ENCODE measurements around the gene PNP.

The PNP gene

DNA sequence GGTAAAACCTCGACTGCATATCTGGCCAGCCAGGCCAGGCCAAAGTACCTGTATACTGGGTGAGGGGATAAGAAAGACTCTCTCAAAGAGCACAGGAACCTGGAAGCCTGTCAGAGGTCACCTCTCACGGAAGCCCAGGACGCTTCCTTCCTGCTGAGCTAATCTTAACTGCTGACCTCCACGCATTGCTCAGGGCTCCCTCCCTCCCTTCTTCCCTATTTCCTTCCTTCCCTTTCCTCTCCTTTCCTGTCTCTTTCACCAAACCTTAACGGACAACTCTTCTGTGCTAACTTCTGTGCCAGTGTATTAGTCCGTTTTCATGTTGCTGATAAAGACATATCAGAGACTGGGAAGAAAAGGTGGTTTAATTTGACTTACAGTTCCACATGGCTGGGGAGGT lies 21.4 kb downstream of the PNP start:
- no peak overlapping the region for H3K4me3 ChIP-seq (replicated peaks; ENCODE audit: low read depth, low read length)
- TF ChIP-seq, protein P1, sequence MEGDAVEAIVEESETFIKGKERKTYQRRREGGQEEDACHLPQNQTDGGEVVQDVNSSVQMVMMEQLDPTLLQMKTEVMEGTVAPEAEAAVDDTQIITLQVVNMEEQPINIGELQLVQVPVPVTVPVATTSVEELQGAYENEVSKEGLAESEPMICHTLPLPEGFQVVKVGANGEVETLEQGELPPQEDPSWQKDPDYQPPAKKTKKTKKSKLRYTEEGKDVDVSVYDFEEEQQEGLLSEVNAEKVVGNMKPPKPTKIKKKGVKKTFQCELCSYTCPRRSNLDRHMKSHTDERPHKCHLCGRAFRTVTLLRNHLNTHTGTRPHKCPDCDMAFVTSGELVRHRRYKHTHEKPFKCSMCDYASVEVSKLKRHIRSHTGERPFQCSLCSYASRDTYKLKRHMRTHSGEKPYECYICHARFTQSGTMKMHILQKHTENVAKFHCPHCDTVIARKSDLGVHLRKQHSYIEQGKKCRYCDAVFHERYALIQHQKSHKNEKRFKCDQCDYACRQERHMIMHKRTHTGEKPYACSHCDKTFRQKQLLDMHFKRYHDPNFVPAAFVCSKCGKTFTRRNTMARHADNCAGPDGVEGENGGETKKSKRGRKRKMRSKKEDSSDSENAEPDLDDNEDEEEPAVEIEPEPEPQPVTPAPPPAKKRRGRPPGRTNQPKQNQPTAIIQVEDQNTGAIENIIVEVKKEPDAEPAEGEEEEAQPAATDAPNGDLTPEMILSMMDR (IDR thresholded peaks at IDR 0.05; ENCODE audit: low read length, missing control alignments) = no peak
- DNase-seq (ENCODE audit: low read depth) = no peak

DNA sequence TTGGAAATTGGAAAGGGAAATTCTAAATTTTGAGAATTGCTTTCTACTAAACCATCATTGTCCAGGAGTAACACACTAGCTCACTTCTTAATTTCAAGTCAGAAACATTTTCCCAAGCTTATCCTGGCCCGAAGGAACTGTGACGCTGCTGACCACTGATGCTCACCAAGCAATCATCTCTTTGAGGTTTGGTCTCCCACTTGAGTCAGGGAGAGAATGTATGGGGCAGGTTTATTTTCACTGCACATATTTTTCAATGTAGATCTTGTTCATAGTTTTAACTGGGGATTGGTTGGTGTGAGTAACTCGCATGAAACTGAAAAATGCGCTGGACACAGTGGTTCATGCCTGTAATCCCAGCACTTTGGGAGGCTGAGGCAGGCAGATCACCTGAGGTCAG lies 23.3 kb downstream of the PNP start:
- no peak overlapping the region for H3K4me3 ChIP-seq (replicated peaks; ENCODE audit: low read depth, low read length)
- TF ChIP-seq, protein P1 (IDR thresholded peaks at IDR 0.05; ENCODE audit: low read length, missing control alignments) = no peak
- no peak for DNase-seq (ENCODE audit: low read depth)

DNA sequence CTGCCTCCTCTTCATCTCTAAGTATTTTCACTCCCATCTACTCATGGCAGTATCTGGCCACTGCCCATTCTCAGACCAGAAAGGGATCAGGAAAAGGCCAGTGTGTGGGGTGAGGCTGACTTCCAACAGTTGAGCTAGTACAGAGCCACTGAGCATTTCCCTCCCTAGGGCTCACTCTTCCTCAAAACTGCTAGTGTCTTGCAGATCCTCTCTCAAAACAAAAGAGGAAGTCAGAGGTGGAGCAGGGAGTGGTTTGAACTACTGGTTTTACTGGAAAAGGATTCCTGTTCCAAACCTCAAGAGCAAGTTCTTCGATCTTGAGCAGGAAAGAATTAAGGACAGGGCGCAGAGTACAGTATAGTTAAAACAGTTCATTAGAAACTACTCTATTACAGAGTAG lies 24.4 kb downstream of the PNP start:
- H3K4me3 ChIP-seq (replicated peaks; ENCODE audit: low read depth, low read length) = no peak overlapping the region
- TF ChIP-seq, protein P1 (IDR thresholded peaks at IDR 0.05; ENCODE audit: low read length, missing control alignments) = no peak
- DNase-seq (ENCODE audit: low read depth) = no peak

DNA sequence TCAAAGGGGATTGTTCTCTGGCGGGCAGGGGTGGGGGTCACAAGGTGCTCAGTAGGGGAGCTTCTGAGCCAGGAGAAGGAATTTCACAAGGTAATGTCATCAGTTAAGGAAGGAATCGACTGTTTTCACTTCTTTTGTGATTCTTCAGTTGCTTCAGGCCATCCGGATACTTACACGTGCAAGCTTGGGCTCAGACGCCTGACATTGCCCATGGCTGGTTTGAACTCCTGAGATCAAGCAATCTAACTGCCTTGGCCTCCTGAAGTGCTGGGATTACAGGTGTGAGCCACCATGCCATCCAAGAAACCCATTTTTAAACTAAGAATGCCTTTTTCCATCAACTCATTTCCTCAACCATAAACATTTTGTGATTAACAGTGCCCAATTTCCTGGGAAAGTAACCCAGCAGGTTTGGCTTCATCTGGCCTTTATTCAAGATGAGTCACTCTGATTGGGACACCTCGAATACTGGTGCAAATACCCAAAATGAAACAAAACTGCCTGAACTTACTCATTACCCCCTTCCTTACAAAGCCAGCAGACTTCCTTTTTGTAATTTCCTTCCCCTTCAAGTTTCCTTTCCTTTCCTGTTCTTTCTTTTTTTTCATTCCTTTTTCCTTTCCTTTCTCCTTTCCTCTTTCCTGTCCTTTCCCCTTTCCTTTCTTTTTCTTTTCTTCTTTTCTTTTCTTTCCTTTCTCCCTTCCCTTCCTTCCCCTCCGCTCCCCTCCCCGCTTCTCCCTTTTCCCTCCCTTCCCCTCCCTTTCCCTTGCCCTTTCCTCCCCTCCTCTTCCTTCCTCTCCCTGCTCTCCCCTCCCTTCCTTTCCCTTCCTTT lies 25.9 kb downstream of the PNP start:
- peak; percentile 71 for DNase-seq (ENCODE audit: low read depth)
- H3K4me3 ChIP-seq (replicated peaks; ENCODE audit: low read depth, low read length) = no peak overlapping the region
- TF ChIP-seq, protein P1 (IDR thresholded peaks at IDR 0.05; ENCODE audit: low read length, missing control alignments) = no peak

DNA sequence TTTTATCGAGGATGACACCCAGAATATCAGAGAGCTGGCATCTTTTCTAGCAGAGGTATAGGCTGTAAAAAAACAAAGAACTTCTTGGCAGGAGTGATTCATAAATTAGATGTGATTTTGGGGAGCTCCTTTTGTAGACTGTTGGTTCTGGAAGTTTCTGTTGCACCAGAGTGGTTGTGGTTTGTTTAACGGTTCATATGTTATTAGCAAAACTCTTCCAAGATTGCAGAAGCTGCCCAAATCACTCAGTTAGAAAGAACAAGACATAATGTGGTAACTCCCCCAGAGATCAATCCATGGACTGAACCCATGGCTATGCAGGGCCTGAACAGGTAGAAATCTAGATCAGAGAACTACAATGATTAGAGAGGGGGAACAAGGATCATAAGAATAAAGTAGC lies 29.4 kb downstream of the PNP start:
- TF ChIP-seq, protein P1 (IDR thresholded peaks at IDR 0.05; ENCODE audit: low read length, missing control alignments) = no peak
- no peak for DNase-seq (ENCODE audit: low read depth)
- H3K4me3 ChIP-seq (replicated peaks; ENCODE audit: low read depth, low read length) = no peak overlapping the region

DNA sequence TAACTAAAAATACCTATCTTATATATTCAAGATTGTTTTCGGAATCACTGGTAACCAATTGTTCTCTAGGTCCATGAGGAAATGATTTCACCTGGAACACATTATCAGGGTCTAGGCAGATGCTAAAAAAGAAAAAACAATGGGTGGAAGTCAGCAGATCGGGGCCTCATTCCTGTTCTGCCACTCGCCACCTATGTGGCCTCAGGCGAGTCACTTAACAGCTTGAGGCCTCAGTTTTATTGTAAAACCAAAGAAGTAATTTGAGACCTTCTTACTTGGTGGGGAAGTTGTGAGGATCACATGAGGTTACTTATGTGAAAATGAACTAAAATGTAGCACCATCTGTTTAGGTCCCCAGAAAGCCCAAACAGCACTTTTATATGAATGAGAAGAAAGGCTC lies 29.9 kb downstream of the PNP start:
- TF ChIP-seq, protein P1 (IDR thresholded peaks at IDR 0.05; ENCODE audit: low read length, missing control alignments) = no peak
- DNase-seq (ENCODE audit: low read depth) = no peak
- H3K4me3 ChIP-seq (replicated peaks; ENCODE audit: low read depth, low read length) = no peak overlapping the region

DNA sequence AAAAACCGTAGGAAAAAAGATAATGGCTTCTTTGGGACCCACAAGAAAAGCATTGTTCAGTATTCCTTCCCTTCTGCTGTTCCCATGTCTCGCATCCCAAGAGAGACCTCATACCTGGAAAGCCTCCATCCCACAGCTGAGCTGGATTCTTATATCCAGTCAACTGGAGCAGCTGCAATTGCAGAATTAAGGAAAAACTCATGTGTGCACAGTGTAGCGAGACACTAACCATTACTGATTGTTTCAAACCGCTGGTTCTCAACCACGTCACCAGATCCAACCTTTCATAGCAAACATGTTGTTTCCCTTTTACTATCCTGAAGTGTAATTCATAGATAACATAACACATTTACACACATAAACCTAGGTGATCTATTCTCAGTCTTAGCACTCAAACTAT lies 30.7 kb downstream of the PNP start:
- DNase-seq (ENCODE audit: low read depth) = no peak
- H3K4me3 ChIP-seq (replicated peaks; ENCODE audit: low read depth, low read length) = no peak overlapping the region
- TF ChIP-seq, protein P1 (IDR thresholded peaks at IDR 0.05; ENCODE audit: low read length, missing control alignments) = no peak
